Measurements from ENCODE around the gene ELF1.
A peak's percentile ranks its signal among the peaks of the same experiment; 100 is the strongest.

ELF1 gene

DNA sequence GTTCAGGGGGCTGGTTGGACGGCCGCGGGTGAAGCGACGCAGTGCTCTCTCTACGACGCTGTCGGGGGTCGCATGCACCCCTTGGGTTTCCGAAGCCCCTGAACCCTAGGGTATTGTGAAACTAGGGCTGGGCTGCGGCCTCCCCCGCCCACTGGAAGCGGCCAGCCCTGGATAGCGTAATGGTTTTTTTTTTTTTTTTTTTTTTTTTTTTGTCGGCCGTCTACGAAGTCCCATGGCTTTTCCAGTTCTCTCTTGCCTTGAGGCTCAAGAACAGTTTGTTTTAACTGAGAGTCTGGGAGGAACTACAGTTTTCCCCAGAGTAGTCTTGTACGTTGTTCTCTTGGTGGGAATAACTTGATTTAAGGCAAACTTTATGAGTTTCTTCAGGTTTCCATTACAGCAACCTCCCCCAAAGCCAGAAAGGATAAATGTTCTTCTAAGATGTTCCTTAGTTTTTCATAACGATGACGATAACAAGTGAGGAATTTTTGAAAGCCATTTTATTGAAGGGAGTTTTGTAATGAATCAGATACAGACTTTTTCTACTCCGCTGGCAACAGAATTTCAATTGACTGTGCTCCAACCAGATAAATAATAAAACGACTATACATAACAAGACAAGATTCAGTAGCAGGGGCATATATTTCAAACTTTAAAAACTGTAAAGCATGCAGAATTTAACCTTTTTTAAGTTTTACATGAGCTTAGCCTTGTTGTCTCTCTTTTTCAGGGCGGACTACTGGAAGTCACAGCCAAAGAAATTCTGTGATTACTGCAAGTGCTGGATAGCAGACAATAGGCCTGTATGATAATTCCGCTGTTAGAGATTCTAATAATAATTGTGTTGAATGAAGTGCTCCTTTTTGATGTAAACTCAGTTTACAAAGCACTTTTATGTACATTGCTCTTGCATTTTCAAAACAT, 43.1 kb upstream of the ELF1 start:
- H3K9me2 ChIP-seq (ENCODE audit: low read depth, low read length), result no peaks in the 10 kb centered on the region
- peaks cover 28% of the 10 kb centered on the region; the same call in 1 of the 2 replicates for H3K79me2 ChIP-seq (ENCODE audit: insufficient read depth, low read length)
- H3F3A ChIP-seq (ENCODE audit: insufficient read depth, low read length), result no peaks in the 10 kb centered on the region
- no peaks in the 10 kb centered on the region for H3K27me3 ChIP-seq (ENCODE audit: insufficient read depth, low read length)
- no peak for TF ChIP-seq EZH2 (IDR thresholded peaks at IDR 0.05; ENCODE audit: borderline replicate concordance, low read length)
- TF ChIP-seq, protein P1, sequence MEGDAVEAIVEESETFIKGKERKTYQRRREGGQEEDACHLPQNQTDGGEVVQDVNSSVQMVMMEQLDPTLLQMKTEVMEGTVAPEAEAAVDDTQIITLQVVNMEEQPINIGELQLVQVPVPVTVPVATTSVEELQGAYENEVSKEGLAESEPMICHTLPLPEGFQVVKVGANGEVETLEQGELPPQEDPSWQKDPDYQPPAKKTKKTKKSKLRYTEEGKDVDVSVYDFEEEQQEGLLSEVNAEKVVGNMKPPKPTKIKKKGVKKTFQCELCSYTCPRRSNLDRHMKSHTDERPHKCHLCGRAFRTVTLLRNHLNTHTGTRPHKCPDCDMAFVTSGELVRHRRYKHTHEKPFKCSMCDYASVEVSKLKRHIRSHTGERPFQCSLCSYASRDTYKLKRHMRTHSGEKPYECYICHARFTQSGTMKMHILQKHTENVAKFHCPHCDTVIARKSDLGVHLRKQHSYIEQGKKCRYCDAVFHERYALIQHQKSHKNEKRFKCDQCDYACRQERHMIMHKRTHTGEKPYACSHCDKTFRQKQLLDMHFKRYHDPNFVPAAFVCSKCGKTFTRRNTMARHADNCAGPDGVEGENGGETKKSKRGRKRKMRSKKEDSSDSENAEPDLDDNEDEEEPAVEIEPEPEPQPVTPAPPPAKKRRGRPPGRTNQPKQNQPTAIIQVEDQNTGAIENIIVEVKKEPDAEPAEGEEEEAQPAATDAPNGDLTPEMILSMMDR (IDR thresholded peaks at IDR 0.05; ENCODE audit: low read length), result no peak
- peak overlapping the region; percentile 92 for H3K9ac ChIP-seq (ENCODE audit: low read length)
- H3K27ac ChIP-seq (ENCODE audit: low read depth, low read length, poor library complexity, severe bottlenecking), result peak overlapping the region; percentile 90
- H4K20me1 ChIP-seq (ENCODE audit: insufficient read depth, low read length), result no peaks in the 10 kb centered on the region
- H3K36me3 ChIP-seq (ENCODE audit: insufficient read depth, low read length), result peaks cover 26% of the 10 kb centered on the region
- no peaks in the 10 kb centered on the region for H3K9me3 ChIP-seq (ENCODE audit: low read length)
- H2AFZ ChIP-seq (ENCODE audit: low read length), result no peak overlapping the region
- H3K4me2 ChIP-seq (ENCODE audit: low read length), result peak overlapping the region; percentile 73
- peaks cover 41% of the 10 kb centered on the region for H3K4me1 ChIP-seq (ENCODE audit: insufficient read depth, low read length, severe bottlenecking)
- peak overlapping the region; percentile 79 for H3K4me3 ChIP-seq (ENCODE audit: low read depth, low read length, poor library complexity, severe bottlenecking)

DNA sequence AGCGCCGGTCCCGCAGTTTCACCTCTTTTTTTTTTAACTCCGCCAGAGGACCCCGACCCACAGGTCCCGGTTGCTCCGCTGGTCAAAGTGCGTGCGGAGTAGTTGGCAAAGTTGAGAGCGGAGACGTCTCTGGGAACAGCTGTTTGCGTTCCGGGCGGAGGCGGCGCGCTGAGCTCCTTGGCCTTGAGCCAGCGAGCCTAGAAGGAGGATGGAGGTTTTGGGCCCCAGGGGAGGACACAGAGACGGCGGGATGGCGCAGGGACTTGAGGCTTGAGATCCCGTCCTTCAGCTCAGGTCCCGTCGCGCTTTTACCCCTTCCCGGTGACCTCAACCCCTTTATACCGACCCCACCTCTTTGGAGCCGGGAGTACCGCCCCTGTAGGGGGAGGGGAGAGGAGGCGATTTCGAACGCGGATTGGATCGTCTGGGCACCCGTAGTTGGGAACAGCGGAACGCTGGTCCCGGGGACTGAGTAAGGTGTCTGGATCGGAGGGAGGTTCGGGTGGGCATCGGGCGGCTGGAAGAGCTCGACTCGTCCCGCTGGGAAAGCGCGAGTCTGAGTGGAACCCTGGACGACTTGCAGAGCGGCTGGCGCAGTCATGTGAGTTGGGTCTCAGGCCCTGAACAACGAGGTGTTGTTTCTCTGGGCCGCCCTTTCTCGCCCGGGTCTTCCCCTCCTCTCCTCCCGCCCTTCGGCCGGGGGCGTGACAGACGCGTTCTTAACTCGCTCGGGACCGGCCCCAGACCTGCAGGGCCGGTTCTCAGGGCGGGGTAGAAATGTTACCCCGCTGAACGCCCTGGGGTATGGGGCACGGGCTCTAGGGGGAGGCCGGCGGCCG, 42.2 kb upstream of the ELF1 start, which contains the start of gene WBP4:
Gene WBP4 (plus strand): TSS at position 435 of the 839 bp plus-strand sequence. CDS start 165 bp downstream, at position 600.
- peak within 1 kb of the TSS; percentile 92 for H3K9ac ChIP-seq (ENCODE audit: low read length)
- no peaks in the 10 kb centered on the region for H3K9me2 ChIP-seq (ENCODE audit: low read depth, low read length)
- H3K9me3 ChIP-seq (ENCODE audit: low read length), result no peaks in the 10 kb centered on the region
- H3K27ac ChIP-seq (ENCODE audit: low read depth, low read length, poor library complexity, severe bottlenecking), result peak within 1 kb of the TSS; percentile 90
- peaks cover 18% of the 10 kb centered on the region; the same call in 1 of the 2 replicates for H3K36me3 ChIP-seq (ENCODE audit: insufficient read depth, low read length)
- H2AFZ ChIP-seq (ENCODE audit: low read length), result 0 out of 2 replicates have a peak within 1 kb of the TSS, but pooled peaks have one; percentile 14
- H3F3A ChIP-seq (ENCODE audit: insufficient read depth, low read length), result no peaks in the 10 kb centered on the region
- TF ChIP-seq EZH2 (IDR thresholded peaks at IDR 0.05; ENCODE audit: borderline replicate concordance, low read length), result no peak
- TF ChIP-seq, protein P1 (IDR thresholded peaks at IDR 0.05; ENCODE audit: low read length), result peak; percentile 29; the same call in 1 of the 2 replicates
- H3K4me3 ChIP-seq (ENCODE audit: low read depth, low read length, poor library complexity, severe bottlenecking), result peak within 1 kb of the TSS; percentile 79
- H3K4me1 ChIP-seq (ENCODE audit: insufficient read depth, low read length, severe bottlenecking), result peaks cover 50% of the 10 kb centered on the region
- no peaks in the 10 kb centered on the region for H3K27me3 ChIP-seq (ENCODE audit: insufficient read depth, low read length)
- peak within 1 kb of the TSS; percentile 73 for H3K4me2 ChIP-seq (ENCODE audit: low read length)
- H3K79me2 ChIP-seq (ENCODE audit: insufficient read depth, low read length), result peaks cover 28% of the 10 kb centered on the region; the same call in 1 of the 2 replicates
- no peaks in the 10 kb centered on the region for H4K20me1 ChIP-seq (ENCODE audit: insufficient read depth, low read length)

DNA sequence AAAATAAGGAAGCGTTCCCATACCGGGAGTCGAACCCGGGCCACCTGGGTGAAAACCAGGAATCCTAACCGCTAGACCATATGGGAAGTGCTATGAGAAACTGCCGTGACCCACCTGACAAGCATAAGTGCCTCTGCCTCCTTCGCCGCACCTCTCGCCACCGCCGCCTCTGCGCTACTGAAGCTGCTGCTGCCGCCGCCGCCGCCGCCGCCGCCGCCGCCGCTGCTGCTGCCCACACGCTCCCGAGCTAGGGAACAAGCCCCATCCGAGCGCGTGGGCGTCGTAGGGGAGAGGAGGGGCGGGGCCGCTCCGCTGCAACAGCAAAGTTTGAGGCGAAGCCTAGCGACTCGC, 41.6 kb upstream of the ELF1 start:
- no peaks in the 10 kb centered on the region for H3K9me2 ChIP-seq (ENCODE audit: low read depth, low read length)
- peak overlapping the region; percentile 92 for H3K9ac ChIP-seq (ENCODE audit: low read length)
- H2AFZ ChIP-seq (ENCODE audit: low read length), result no peak overlapping the region
- H3K27ac ChIP-seq (ENCODE audit: low read depth, low read length, poor library complexity, severe bottlenecking), result peak overlapping the region; percentile 90
- H3K4me1 ChIP-seq (ENCODE audit: insufficient read depth, low read length, severe bottlenecking), result peaks cover 56% of the 10 kb centered on the region
- H3K4me2 ChIP-seq (ENCODE audit: low read length), result peak overlapping the region; percentile 73
- peaks cover 14% of the 10 kb centered on the region; the same call in 1 of the 2 replicates for H3K36me3 ChIP-seq (ENCODE audit: insufficient read depth, low read length)
- H3K9me3 ChIP-seq (ENCODE audit: low read length), result no peaks in the 10 kb centered on the region
- TF ChIP-seq, protein P1 (IDR thresholded peaks at IDR 0.05; ENCODE audit: low read length), result no peak
- no peak for TF ChIP-seq EZH2 (IDR thresholded peaks at IDR 0.05; ENCODE audit: borderline replicate concordance, low read length)
- no peaks in the 10 kb centered on the region for H4K20me1 ChIP-seq (ENCODE audit: insufficient read depth, low read length)
- H3K79me2 ChIP-seq (ENCODE audit: insufficient read depth, low read length), result peaks cover 28% of the 10 kb centered on the region; the same call in 1 of the 2 replicates
- no peaks in the 10 kb centered on the region for H3F3A ChIP-seq (ENCODE audit: insufficient read depth, low read length)
- peak overlapping the region; percentile 79 for H3K4me3 ChIP-seq (ENCODE audit: low read depth, low read length, poor library complexity, severe bottlenecking)
- H3K27me3 ChIP-seq (ENCODE audit: insufficient read depth, low read length), result no peaks in the 10 kb centered on the region

Data from OCI-LY1 (cell line).